ENCODE measurements around the gene SLC25A25.
"Not testable (repeated sequence)": the region's sequence is repeated elsewhere in the genome, so short reads cannot be mapped to it uniquely, and the experiment has no call there.

SLC25A25 gene

GRCh38 chr9:128026773-128027541 is 41.1 kb upstream of the SLC25A25 start:
- TF ChIP-seq CTCF (conservative IDR thresholded peaks at IDR 0.05) = no peak
- H3K27ac ChIP-seq = no peak overlapping the region

GRCh38 chr9:128027705-128028104 is 40.3 kb upstream of the SLC25A25 start:
- TF ChIP-seq CTCF (conservative IDR thresholded peaks at IDR 0.05) = no peak
- no peak overlapping the region for H3K27ac ChIP-seq

- H3K27ac ChIP-seq = no peak overlapping the region; the same call in 1 of the 2 replicates
- TF ChIP-seq CTCF (conservative IDR thresholded peaks at IDR 0.05) = no peak
Observed at GRCh38 chr9:128033609-128034008, 34.4 kb upstream of the SLC25A25 start.

GRCh38 chr9:128034821-128035652 is 33.0 kb upstream of the SLC25A25 start:
- H3K27ac ChIP-seq = peak overlapping the region; percentile 58
- peak; percentile 95 for TF ChIP-seq CTCF (conservative IDR thresholded peaks at IDR 0.05)

- H3K27ac ChIP-seq = not testable (repeated sequence)
Observed at GRCh38 chr9:128036522-128036921, 31.5 kb upstream of the SLC25A25 start.

GRCh38 chr9:128040783-128041182 is 27.2 kb upstream of the SLC25A25 start:
- H3K27ac ChIP-seq = not testable (repeated sequence)

- TF ChIP-seq CTCF (conservative IDR thresholded peaks at IDR 0.05) = no peak
- H3K27ac ChIP-seq = no peak overlapping the region
Observed at GRCh38 chr9:128042043-128042442, 26.0 kb upstream of the SLC25A25 start.

- no peak overlapping the region for H3K27ac ChIP-seq
Observed at GRCh38 chr9:128043467-128043868, 24.6 kb upstream of the SLC25A25 start.

GRCh38 chr9:128045409-128045808 is 22.6 kb upstream of the SLC25A25 start:
- H3K27ac ChIP-seq = not testable (repeated sequence)

More at GRCh38 chr9:128043467-128043868, 24.6 kb upstream of the SLC25A25 start:
- TF ChIP-seq CTCF (conservative IDR thresholded peaks at IDR 0.05) = no peak
